Measurements from ENCODE around the gene SACM1L.

Gene SACM1L

DNA sequence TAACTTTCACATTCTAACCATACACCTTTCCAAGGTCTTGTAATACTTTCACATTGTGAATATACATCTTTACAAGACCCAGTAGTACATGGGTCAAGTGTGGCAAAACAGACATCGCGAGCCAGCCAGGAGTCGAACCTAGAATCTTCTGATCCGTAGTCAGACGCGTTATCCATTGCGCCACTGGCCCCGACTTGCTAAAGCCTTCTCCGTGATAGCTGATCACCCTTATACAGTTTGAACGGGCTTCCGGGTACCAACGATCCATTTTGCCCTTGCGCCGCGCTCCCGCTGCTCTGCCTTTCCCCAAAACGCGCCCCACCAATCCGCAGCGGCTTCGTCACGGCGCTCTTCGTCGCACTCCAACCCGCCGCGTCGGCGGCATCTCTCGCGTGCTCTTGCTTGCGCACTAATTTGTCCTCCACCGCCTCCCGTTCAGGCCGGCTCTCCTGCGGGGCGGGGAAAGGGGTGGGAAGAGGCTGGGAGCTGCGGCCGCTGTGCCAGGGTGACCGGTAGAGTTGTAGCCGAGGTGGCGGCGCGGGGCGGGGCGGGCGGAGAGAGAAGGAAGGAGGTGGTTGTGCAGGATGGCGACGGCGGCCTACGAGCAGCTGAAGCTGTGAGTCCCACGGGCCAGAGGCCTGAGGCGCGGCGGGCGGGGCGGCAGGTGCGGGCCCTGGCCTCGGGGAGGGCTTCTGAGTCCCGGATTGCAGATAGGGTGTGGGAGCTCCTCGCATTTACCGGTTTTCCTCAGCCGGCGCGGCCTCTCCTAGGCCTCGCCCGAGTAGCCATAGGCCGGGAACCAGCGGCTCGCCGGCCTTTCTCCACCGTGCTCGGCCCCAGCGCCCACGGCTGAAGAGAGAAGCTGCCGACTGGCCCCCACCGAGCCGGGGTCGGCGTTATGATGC, at the start of gene SACM1L:
TSS of gene SACM1L (plus strand) at position 515 of the 905 bp plus-strand sequence. CDS start at position 585, 70 bp downstream.
- DNase-seq: peak; percentile 99

- no peak for DNase-seq
These were observed 49.1 kb upstream of the SACM1L start for GRCh38 chr3:45640091-45640507.

GRCh38 chr3:45640724-45641361, 48.4 kb upstream of the SACM1L start:
- no peak for DNase-seq

DNA sequence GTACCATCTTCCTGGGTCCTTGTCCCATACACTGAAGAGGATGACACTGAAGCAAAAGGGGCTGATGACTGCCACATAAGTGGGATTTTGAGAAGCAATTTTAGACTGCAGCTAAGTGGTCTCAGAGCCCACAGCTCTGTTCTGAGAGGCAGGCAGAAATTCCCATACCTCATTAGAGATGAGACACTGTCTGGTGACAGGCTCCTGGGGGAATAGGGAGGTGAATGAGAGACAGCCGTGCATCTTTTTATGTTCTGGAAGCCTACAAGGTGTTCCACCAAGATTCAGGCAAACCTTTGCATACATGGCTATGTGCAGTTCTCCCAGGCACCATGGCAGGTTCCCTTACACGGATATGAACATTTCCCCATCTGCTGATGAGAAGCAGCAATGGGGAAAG, 47.4 kb upstream of the SACM1L start:
- no peak for DNase-seq

DNA sequence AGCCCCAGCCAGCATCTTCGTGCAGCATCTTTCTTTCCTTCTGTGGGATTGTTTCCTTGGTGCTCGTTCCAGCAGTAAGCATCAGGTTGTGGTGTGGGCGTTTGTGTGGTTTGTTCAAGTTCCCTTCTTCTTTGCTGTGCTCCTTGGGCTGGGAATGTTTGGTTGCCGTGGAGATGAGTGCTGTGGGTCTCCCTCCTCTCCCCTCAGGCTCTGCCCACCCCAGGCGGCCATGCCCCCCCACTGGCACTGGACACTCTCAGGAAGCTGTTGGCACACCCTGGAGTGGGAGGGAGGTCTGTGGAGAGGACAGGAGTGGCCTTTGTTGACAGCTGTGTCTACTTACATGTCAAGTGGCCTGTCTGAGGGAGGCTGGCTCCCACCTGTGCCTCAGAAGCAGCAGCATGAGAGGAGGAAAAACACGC, 46.5 kb upstream of the SACM1L start:
- DNase-seq: no peak

DNA sequence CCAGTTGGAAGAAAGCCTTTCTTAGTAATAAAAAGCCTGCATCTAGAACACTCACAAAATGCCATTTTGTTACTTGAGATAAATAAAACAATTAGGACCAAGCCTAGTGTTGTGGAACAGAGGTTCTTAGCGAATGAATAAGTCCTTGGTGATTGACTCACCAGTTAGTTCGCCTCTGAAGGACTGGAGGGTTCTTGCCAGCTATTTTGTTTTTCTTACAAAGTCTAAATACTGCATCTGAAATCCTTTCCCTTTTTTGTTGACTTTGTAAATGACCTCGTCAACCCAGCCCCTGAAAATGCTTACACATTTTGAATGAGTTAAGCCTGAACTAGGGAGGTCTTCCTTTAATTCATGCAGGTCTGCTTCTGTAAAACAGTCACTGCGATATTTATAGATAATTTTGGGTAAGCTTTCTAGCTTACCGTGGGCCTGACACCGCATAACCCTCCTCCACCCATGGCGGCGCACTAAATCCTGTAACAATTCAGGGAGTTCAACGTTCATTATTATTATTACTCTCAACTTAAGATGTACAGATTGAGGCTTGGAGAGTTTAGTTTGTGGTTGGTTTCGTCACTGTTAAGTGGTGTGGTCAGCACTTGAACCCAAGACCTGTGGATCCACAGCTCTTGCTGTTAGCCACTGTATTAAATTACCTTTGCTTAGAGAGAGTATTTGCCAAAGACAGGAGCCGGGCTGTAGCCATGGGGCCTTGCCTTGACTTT, 45.0 kb upstream of the SACM1L start:
- peak; percentile 53 for DNase-seq

GRCh38 chr3:45644791-45645201, 44.4 kb upstream of the SACM1L start:
- peak; percentile 86 for DNase-seq

DNA sequence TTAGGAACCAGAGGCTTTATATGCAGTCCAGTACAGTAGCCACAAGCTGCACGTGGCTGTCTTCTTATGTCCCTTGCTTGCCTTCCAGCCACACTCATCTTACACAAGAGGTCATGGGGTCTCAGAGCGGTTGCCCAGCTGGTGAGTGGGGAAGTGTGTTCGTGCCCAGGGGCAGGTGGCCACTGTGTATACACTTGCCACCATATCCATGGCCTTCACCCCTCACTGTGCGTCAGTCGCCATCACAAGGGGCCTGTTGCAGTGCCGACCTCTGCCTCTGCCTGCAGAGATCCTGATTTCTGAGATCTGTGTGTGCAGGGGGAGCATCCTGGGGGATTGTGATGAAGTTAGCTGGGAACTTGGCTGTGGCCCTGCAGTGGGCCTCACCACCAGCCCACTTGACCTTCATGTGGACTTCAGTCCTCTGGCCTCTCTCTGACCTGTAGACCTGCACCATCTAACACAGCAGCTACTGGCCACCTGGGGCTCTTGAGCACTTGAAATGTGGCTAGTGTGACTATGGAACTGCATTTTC, 43.1 kb upstream of the SACM1L start:
- no peak for DNase-seq

DNA sequence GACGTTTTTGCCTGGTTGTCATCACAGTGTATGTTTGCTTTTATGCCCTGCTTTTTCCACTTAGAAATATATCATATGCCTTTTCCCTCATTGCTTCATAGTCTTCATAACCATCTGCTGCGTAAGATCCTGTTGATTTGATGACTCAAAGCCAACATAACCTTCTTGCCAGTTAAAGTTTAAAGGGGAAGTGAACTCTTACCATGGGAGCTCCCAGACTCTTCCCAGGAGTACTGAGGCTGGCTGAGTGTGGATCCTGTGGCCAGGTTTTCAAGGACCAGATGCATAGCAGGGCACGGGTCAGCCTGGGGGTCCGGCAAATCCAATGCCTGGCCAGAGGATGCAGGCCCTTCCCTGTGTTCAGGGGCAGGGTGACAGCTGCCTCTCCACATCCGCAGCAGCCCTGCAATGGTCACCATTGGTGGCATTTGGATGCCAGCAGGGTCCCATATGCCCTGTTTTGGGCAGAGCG, 42.0 kb upstream of the SACM1L start:
- peak; percentile 85 for DNase-seq

GRCh38 chr3:45653205-45653604, 36.0 kb upstream of the SACM1L start:
- no peak for DNase-seq

DNA sequence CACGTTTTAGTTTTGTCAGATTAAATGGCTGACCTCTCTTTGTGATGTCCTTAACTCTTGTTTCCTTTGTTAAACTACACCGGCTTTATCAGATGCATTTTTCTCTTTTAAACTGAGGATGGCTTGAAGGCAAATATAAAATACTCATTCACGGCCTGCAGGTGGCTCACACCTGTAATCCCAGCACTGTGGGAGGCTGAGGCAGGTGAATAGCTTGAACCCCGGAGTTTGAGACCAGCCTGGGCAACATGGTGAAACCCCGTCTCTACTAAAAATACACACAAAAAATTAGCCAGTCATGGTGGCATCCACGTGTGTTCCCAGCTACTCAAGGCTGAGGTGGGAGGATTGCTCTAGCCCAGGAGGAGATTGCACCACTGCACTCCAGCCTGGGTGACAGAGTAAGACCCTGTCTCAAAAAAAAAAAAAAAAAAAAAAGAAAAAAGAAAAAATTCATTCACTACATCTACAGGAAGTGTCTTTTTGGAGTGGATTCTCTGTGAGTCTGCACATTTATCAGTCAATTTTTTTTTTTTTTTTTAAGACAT, 34.7 kb upstream of the SACM1L start:
- DNase-seq: no peak

GRCh38 chr3:45655906-45656305, 33.3 kb upstream of the SACM1L start:
- no peak for DNase-seq

GRCh38 chr3:45656575-45657363, 32.4 kb upstream of the SACM1L start:
- DNase-seq: peak; percentile 94

DNA sequence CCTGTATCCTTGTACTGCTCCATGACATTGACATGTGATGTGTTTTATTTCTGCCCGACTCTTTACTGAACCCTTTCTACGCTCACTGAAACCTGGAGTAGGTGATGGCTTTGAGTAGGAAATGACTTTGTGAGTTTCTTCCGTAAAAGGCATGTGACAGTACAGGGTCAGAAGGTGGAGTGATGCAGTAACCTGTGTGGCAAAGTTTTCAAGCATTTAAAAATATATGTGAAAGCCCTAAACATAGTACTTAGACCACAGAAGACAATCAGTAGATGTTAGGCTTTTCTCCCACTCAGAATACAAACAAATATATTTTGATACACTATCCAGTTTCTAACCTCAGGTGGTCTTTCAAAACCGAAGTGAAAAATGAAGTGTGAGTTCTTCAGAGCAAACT, 31.3 kb upstream of the SACM1L start:
- DNase-seq: no peak

- DNase-seq: peak; percentile 67
These were observed 29.3 kb upstream of the SACM1L start for GRCh38 chr3:45659661-45660566.

DNA sequence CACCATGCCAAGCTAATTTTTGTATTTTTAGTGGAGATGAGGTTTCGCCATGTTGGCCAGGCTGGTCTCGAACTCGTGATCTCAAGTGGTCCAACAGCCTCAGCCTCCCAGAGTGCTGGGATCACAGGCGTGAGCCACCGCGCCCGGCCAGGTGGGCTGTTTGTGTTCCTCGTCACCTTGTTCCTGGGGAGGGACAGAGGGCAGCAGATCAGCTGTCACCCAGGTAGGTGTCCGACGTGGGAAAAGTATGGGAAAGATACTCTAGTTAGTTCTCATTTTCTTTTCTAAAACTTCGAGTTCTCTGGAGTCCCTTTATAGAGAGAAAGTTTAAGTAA, 28.7 kb upstream of the SACM1L start:
- DNase-seq: no peak

GRCh38 chr3:45664578-45664977, 24.6 kb upstream of the SACM1L start:
- DNase-seq: no peak

- peak; percentile 32 for DNase-seq
These were observed 24.1 kb upstream of the SACM1L start for GRCh38 chr3:45665101-45665572.

- DNase-seq: peak; percentile 73
These were observed 22.3 kb upstream of the SACM1L start for GRCh38 chr3:45666757-45667431.

DNA sequence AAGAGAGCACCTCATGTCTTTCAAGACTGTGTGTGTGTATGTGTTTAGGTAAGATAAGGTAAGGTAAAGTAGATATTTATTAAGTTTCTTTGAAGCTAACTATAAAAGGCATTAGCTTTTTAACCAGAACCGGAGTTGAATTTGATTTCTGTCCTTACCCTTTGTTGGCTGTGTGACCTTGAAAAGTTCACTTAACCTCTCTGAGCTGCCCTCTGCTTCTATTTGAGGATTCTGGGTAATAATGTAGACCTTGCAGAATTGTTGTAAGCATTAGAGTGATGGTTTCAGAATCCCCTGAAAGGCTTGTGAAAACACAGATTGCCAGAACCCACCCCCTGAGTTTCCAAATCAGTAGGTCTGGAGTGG, 21.6 kb upstream of the SACM1L start:
- no peak for DNase-seq
